Activated T-cell treated with anti-CD3 and anti-CD28 coated beads, Interleukin-2, amount 50 U/mL, for 72 hours (primary cell): Measurements from ENCODE around the gene SPTB. TPM values are rescaled to one million over a fixed set of nuclear protein-coding genes. Genes with fewer than 3 reads are reported as not detected.

Experiments used
- ATAC-seq, 2 donors: fragments of 150-1000 bp; cut with Tn5 transposase; replicated peaks in 1 of 2; 2 replicates each; pipeline ENCODE4 v1.10.0; 2021; ENCODE audit warnings: moderate library complexity in 2 of 2, mild to moderate bottlenecking in 1 of 2
- DNase-seq, 2 donors: peaks; one replicate each; pipeline ENCODE4 v3.0.0; 2021 to 2022; ENCODE audit warnings: mixed read lengths in 1 of 2
- H3K27ac Mint-ChIP-seq: one replicate; pipeline ENCODE4 v1.8.0; 2022; ENCODE audit warnings: mild to moderate bottlenecking, moderate library complexity, mixed read lengths
- H3K27me3 Mint-ChIP-seq: one replicate; pipeline ENCODE4 v1.8.0; 2022; ENCODE audit warnings: low read depth, mixed read lengths
- H3K36me3 Mint-ChIP-seq, 2 donors: one replicate each; pipeline ENCODE4 v1.8.0; 2022; ENCODE audit warnings: mixed read lengths in 2 of 2, mild to moderate bottlenecking in 1 of 2; ENCODE audit not compliant: insufficient read depth in 2 of 2
- H3K4me1 Mint-ChIP-seq: one replicate; pipeline ENCODE4 v1.8.0; 2022; ENCODE audit warnings: low read depth, mixed read lengths
- H3K4me3 Mint-ChIP-seq, 2 donors: one replicate each; pipeline ENCODE4 v1.8.0; 2022; ENCODE audit warnings: mild to moderate bottlenecking in 2 of 2, mixed read lengths in 2 of 2, moderate library complexity in 2 of 2
- H3K9me3 Mint-ChIP-seq, 2 donors: one replicate each; pipeline ENCODE4 v1.8.0; 2022; ENCODE audit warnings: mixed read lengths in 2 of 2
- total RNA-seq, 2 donors: library from RNA; stranded (reverse); gene quantifications; one replicate each; pipeline ENCODE4 v1.2.3, GENCODE V29; 2022

Gene SPTB
- total RNA-seq, 2 donors from 2014 or later, result 0.23 to 0.70 TPM

DNA sequence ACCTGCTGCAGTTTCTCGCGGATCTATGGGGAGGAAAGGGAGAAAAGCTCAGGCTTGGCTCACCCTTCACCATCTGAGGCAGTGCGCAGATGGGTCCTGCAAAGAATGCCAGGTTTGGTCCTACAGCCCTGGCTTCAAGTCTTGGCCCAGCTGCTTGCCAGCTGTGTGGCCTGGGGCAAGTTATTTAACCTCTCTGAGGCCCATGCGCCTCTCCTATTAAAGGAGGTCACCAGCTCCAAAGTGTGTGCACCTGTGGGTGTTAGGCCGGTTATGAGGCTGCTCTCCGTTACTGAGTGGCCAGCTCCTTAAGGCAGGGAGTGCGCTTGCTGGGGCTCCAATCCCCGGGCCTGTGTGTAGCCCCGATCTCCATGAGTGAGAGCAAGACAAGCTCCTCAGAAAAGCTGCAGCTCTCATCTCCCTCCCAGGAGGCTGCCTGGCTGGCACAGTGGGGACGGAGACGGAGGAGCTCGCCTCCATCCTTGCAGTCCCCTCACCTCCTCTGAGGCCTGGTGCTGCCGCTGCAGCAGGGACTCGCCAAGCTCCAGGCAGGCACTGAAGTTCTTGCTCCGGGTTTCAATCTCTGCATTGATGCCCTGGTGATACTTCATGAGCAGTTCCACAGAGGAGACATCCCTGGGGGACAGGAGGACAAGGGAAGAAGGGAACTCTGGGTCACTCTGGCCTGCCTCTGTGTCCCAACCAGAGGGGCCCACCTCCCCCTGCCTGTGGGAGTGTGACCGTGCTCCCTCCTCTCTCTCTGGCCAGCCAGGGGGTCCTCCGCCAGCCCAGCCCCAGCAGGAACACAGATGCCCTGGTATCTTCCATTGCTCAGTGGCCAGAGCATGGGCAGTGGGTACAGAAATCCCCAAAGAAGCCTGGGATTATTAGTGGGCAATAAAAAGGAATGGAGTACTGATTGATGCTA lies 110.3 kb downstream of the SPTB start:
- Mint-ChIP-seq H3K9me3 (no peaks in the 10 kb centered on the region), H3K27ac (no peak overlapping the region), H3K27me3 (no peaks in the 10 kb centered on the region), H3K36me3 (no peaks in the 10 kb centered on the region), H3K4me1 (peaks cover 16% of the 10 kb centered on the region), H3K4me3 (no peak overlapping the region)
- no peak for DNase-seq
- ATAC-seq, result no peak

DNA sequence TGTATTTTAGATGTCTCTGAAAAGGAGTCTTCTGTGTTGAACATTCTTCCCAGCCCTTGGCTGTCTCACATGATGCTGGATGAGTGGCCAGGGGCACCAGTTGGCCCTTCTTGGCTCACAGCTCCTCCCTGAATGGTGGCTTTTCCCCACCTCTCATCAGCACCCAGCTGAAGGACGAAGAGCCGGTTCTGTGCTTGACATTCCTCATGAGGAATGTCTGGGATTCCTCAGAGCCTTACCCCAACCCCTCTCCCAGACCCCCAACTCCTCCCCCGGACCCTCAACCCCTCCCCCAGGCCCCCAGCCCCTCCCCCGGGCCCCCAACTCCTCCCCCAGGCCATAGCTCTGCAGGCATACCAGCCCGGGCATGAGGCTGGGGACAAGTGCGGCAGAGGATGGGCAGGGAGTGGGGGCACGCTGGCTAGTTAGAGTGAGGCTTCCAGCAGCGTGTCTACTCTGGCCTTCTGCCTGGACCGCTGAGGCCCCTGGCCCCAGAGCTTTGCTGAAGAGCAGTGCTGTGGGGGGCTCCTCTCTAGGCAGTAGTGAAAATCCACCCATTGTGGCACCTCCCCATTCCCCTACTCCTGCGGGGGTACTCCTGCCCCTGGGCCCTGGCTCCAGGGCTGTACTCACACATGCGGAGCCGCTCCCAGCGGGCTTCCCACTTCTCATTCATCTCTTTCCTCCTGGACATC lies 111.2 kb downstream of the SPTB start:
- Mint-ChIP-seq H3K27ac (no peak overlapping the region), H3K36me3 (no peaks in the 10 kb centered on the region), H3K4me3 (no peak overlapping the region), H3K4me1 (peaks cover 18% of the 10 kb centered on the region), H3K27me3 (no peaks in the 10 kb centered on the region), H3K9me3 (no peaks in the 10 kb centered on the region)
- no peak for ATAC-seq
- DNase-seq, result no peak

DNA sequence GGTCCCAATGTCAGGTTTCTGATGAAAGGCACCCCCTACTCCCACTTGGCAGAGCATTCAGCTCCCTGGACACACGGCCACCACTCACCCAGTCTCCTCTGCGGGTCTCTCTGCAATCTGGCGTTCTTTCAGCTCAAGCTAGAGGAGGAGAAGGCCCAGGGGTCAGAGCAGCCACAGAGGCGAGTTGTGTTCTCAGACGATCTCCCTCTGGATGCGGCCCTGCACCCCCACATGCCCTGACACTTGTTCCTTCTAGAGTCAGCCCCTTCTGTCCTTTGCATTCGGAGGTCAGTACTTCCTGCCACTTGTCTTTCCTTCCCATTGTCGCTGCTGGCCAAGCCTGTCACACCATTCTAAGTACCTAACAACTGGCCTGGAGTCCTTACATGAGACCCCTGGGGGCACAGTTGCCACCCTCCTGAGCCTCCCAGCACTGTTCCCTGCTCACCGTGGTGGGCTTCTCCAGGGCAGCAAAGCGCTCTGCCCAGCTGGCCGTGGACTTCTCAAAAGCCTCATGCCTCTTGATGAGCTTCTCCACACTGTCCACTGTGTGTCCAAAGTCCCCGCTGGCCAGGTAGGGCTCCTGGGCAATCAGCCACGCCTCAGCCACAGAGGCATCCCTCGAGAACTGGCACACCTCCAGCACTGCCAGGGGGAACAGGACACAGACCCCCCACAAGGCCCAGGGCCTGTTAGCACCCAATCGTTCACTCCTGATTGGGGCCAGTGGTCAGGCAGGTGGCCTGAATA lies 112.3 kb downstream of the SPTB start:
- Mint-ChIP-seq H3K9me3 (no peaks in the 10 kb centered on the region), H3K4me3 (no peak overlapping the region), H3K4me1 (peaks cover 18% of the 10 kb centered on the region), H3K27me3 (no peaks in the 10 kb centered on the region), H3K36me3 (no peaks in the 10 kb centered on the region), H3K27ac (no peak overlapping the region)
- DNase-seq, result no peak
- ATAC-seq, result no peak

DNA sequence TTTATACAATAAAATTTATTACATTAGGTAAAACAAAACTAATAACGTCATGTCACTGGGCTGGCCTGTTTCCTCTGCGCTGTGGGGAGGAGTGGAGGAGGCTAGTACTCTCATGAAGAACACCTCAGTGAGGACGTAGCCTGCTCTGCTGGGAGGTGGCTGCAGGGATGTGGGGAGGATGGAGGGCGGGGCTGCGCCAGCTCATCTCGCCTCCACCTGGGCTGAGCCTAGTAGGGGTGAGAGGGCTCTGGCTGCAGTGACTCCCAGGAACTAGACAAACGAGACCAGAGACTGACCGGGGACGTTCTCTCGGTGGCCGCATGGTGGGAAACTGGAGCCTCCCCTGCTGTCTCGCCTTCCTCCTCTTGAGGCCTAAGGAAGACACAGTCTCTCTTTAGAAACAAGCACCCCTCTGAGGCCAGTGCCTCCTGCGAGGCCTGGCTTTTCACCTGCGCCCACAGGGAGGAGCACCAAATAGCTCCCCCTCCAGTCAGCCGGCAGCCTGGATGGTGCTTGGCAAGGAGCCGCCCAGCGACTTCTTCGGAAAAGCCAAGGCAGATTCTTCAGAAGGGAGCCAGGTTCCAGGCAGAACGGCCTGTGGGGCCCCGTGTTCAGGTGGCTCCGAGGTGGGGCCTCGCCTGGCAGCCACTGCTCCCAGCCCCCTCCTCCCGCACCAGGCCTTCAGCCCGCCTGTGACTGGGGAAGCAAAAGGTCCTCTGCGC lies 113.1 kb downstream of the SPTB start:
- no peak for DNase-seq
- Mint-ChIP-seq H3K36me3 (no peaks in the 10 kb centered on the region), H3K4me3 (no peak overlapping the region), H3K27me3 (no peaks in the 10 kb centered on the region), H3K27ac (no peak overlapping the region), H3K9me3 (no peaks in the 10 kb centered on the region), H3K4me1 (peaks cover 25% of the 10 kb centered on the region)
- no peak for ATAC-seq

DNA sequence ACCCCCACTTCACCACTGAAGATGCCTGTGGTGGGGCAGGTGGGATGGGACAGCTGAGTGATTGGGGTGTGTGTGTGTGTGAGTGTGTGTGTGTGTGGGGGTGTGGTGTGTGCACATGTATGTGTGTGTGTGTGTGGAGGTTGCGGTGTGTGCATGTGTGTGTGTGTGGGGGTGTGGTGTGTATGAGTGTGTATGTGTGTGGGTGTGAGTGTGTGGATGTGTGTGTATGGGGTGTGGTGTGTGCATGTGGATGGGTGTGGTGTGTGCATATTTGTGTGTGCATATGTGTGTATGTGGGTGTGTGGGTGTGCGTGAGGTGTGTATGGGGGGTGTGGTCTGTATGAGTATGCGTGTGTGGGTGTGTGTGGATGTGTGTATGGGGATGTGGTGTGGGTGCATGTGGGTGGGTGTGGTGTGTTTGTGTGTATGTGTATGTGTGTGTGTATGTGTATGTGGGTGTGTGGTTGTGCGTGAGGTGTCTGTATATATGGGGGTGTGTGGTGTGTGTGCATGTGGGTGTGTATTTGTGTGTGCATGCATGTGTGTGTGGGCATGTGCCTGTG lies 113.9 kb downstream of the SPTB start:
- no peaks in the 10 kb centered on the region for H3K36me3 Mint-ChIP-seq
- H3K27ac Mint-ChIP-seq, result no peak overlapping the region
- H3K4me3 Mint-ChIP-seq, result no peak overlapping the region
- no peak for ATAC-seq
- H3K27me3 Mint-ChIP-seq, result no peaks in the 10 kb centered on the region
- no peaks in the 10 kb centered on the region for H3K9me3 Mint-ChIP-seq
- H3K4me1 Mint-ChIP-seq, result peaks cover 24% of the 10 kb centered on the region
- DNase-seq, result no peak

DNA sequence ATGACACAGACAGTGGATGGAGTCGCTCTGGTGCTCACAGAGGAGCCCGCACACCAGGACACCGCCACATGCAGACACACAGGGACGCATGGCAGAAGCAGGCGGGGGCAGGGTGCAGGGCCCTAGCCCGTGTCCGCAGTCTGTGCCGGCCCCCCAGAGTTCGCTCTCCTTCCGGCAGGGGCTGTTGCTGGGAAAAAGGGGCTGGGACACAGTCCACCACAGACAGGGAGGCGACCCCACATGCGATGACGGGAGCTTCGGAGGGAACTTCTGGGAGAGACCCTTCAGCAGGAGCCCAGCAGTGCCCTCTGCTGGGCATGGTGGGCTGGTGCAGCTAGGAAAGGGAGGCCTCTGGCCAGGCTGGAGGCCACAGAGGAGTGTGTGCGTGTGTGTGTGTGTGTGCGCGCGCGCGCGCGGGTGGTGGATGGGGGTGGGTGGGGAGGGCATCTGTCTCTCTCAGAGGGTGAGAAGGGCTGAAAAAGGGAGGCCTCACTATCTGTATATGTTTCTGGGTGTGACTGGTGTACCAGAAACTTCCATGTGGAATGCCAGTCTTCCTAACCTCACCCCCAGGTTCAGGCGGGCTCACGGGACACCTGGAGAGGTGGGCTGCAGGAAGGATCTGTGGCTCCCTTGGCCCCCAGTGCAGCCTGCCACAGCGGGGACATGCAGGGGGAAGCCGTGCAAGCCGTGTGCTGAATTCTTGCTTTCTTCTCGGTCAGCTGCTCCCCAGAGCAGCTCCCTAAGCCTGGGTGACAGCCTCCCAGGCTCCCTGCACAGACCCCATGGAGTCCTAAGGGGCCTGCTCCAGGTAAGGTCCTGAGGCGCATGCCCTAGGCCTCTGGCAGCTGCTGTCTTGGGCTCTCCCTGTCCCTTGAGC lies 114.8 kb downstream of the SPTB start:
- Mint-ChIP-seq H3K4me1 (peaks cover 24% of the 10 kb centered on the region), H3K27me3 (no peaks in the 10 kb centered on the region), H3K4me3 (peak overlapping the region; percentile 67 to 74), H3K9me3 (no peaks in the 10 kb centered on the region), H3K36me3 (no peaks in the 10 kb centered on the region), H3K27ac (no peak overlapping the region)
- DNase-seq, result peak; percentile 66 to 77
- ATAC-seq, result peak; percentile 70 to 76

DNA sequence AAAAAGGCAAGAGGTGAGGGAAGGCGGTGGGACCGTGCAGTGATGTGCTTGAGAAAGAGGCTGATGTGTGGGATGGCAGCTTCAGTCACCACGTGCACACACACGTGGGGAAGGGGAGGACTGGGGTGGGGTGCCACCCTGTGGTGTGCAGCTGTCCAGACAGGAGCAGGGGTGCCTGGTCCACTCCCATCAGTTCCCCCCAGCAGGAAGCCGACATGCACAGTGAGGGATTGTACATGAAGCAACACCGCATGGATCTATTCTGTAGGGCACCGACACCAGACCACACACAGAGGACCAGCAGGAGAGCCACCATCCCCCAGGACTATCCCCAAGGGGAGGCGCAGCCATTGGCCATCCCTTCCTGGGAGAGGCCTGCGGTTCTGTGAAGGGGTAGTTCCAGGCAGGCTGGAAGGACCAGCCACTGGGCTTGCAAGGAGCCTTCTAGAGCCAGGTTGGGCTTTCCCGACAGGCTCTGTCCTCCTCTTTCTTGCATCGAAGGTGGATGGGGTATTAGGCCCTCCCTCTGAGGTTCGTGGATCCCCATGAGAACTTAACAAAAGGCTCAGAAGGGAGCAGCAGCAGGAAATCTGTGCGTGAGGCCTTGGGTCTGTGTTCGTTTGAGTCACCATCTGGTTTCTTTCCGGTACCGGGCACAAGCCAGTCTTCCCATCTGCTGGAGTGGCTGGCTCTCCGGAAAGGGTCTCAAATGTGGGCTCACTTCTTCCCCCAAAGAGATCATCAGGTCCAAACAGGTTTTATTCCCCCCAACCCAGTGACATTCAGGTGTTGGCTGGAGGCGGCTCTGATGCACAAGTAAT lies 115.7 kb downstream of the SPTB start:
- DNase-seq (peak in 1 of 2 donors; percentile 18), ATAC-seq (no peak)
- H3K9me3 Mint-ChIP-seq, result no peaks in the 10 kb centered on the region
- no peaks in the 10 kb centered on the region for H3K36me3 Mint-ChIP-seq
- peak overlapping the region; percentile 67 to 74 for H3K4me3 Mint-ChIP-seq
- H3K27me3 Mint-ChIP-seq, result no peaks in the 10 kb centered on the region
- peaks cover 24% of the 10 kb centered on the region for H3K4me1 Mint-ChIP-seq
- no peak overlapping the region for H3K27ac Mint-ChIP-seq

DNA sequence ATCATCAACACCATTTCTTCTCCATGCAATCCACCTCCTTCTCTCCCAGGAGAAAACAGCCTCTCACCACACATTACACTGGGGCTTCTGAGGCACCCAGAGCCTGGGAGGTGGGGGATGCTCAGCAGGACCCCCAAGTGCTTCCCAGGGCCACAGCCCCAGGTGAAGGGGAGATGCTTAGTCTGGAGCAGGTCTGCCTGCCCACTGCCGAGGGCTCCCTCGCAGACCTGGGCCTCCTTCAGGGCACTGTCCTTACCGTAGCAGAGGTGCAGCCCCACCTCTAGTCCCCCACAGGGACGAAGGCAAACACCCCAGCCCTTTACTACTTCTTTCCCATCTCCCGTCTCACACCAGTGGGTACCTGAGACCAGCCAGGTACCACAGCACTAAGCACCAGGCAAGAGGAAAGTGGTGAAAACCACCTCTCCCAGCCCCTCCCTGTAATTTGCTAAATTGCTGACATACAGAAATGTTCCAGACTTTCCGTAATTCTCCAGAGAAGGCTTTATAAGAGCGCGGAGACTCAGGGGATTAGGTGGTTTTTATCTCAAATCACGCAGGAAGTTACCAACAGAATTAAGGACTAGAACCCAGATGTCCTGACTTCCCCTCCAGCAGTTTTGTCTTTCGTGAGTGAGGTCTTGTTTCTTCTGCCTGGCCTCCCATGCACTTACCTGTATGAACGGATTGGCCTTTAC lies 116.5 kb downstream of the SPTB start:
- Mint-ChIP-seq H3K27me3 (no peaks in the 10 kb centered on the region), H3K4me3 (no peak overlapping the region), H3K9me3 (no peaks in the 10 kb centered on the region), H3K27ac (no peak overlapping the region), H3K36me3 (no peaks in the 10 kb centered on the region), H3K4me1 (peaks cover 24% of the 10 kb centered on the region)
- ATAC-seq (no peak), DNase-seq (no peak)

DNA sequence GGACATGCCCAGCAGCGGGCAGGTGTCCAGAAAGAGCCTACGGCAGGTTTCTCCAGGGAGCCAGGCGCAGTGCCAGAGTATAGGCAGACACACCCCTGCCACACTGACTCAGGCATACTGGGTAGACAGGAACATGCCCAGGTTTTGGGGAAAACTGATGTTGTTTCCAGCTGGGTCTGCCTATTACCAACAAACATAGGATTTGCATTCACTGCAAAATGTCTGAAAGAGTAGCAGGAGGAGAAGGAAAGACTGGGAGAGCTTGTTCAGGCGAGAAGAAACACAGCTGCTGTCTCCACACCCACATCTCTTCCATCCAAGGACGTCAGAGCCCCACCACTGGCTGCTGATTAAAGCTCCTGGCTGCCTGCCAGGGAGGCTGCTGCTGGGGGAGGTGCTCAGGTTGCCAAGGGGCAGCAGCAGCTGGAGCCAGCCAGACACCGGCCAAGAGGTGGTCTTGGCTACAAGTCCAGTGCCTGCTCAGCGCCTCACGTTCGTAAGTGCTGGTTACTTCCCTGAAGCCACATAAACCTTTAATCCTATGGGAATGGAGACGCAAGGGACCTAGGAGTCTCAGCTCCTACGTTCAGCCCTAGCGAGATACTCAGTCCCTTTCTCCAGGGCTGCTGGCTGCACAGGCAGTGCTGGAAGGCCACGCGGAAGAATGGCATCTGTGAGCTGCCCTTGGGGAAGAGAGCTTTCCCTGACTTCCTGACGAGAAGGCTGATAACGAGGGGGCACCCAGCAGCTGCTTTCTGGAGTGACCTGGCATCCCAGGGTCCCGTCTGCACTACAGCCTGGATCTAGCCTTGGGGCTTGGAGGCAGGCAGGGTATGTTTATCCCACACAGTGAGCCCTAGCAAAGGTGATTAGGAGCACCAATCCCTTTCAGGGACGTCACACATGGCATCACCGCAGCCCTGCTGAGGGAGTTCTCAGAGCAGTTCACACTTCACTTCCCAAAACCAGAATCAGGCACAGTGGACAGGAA lies 117.4 kb downstream of the SPTB start:
- peak; percentile 16 to 56 for DNase-seq
- Mint-ChIP-seq H3K9me3 (no peaks in the 10 kb centered on the region), H3K4me1 (peaks cover 24% of the 10 kb centered on the region), H3K27me3 (no peaks in the 10 kb centered on the region), H3K36me3 (no peaks in the 10 kb centered on the region), H3K4me3 (no peak overlapping the region), H3K27ac (no peak overlapping the region)
- ATAC-seq, result peak in 1 of 2 donors; percentile 26

DNA sequence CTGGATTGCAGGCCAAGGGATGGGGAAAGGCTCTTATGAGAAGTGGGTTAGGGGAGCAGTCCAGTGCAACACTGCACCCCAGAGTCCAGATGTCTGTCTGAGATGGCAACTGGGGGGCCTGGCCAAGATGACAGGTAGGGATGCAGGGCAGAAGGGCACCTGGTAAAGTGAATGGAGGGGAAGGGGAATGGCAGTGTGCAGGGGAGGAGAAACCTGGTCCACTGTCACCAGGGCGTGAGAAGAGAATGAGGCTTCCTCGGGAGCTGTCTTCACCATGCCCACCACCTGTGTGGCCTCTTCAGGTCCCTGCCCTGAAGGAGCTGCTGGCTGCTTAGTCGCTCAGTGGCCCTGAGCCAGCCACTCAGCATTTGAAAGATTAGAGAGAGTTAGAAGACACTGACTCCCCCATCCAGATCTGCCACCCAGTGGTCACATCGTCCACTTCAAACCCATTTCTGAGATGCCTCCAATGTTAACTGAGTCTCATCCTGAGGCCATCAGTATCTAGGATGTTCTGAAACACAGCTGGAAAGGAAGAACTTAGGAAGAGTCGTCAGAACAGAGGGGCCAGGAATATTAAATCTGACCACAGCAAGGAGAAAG lies 118.2 kb downstream of the SPTB start:
- H3K4me3 Mint-ChIP-seq, result no peak overlapping the region
- H3K27me3 Mint-ChIP-seq, result no peaks in the 10 kb centered on the region
- no peak overlapping the region for H3K27ac Mint-ChIP-seq
- no peaks in the 10 kb centered on the region for H3K36me3 Mint-ChIP-seq
- H3K9me3 Mint-ChIP-seq, result no peaks in the 10 kb centered on the region
- H3K4me1 Mint-ChIP-seq, result peaks cover 24% of the 10 kb centered on the region
- no peak for DNase-seq
- no peak for ATAC-seq
